Epithelial cell of proximal tubule (primary cell): ENCODE results near the gene PRDX3. TPM values are rescaled to one million over a fixed set of nuclear protein-coding genes. Genes with fewer than 3 reads are reported as not detected.

Experiments used
- DNase-seq: peaks from one replicate; pipeline ENCODE4 v3.0.0-alpha.2; 2011; ENCODE audit warnings: low read depth
- H3K4me3 ChIP-seq: 2 replicates; pipeline ENCODE4 v1.5.1; 2011; ENCODE audit warnings: low read depth, mild to moderate bottlenecking, low read length
- total RNA-seq: library from RNA; depleted of rRNA; stranded (reverse); fragments of >200 nt; gene quantifications from 2 replicates; pipeline ENCODE4 v1.2.3, GENCODE V29; 2015
- TF ChIP-seq, protein P1 (sequence below): conservative IDR thresholded peaks from 2 replicates; pipeline ENCODE4 v1.5.1; 2012; ENCODE audit warnings: low read depth, mild to moderate bottlenecking, low read length

The PRDX3 gene
- total RNA-seq, 1 donor from 2014 or later, result 267 TPM

DNA sequence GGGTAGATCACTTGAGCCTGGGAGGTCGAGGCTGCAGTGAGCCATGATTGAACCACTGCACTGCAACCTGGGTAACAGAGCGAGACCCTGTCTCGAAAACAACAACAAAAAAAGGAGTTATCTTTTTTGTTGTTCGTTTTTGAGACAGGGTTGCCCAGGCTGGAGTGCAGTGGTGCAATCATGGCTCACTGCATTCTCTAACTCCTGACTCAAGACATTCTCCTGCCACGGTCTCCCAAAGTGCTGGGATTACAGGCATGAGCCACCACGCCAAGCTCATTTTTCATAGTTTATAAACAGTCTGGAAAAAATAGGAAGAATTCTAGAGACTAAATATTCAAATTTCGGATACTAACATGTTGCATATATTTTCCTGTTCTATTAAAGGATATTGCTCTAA lies 42.5 kb downstream of the PRDX3 start:
- H3K4me3 ChIP-seq, result no peak overlapping the region
- no peak for DNase-seq
- TF ChIP-seq, protein P1, sequence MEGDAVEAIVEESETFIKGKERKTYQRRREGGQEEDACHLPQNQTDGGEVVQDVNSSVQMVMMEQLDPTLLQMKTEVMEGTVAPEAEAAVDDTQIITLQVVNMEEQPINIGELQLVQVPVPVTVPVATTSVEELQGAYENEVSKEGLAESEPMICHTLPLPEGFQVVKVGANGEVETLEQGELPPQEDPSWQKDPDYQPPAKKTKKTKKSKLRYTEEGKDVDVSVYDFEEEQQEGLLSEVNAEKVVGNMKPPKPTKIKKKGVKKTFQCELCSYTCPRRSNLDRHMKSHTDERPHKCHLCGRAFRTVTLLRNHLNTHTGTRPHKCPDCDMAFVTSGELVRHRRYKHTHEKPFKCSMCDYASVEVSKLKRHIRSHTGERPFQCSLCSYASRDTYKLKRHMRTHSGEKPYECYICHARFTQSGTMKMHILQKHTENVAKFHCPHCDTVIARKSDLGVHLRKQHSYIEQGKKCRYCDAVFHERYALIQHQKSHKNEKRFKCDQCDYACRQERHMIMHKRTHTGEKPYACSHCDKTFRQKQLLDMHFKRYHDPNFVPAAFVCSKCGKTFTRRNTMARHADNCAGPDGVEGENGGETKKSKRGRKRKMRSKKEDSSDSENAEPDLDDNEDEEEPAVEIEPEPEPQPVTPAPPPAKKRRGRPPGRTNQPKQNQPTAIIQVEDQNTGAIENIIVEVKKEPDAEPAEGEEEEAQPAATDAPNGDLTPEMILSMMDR, result no peak

DNA sequence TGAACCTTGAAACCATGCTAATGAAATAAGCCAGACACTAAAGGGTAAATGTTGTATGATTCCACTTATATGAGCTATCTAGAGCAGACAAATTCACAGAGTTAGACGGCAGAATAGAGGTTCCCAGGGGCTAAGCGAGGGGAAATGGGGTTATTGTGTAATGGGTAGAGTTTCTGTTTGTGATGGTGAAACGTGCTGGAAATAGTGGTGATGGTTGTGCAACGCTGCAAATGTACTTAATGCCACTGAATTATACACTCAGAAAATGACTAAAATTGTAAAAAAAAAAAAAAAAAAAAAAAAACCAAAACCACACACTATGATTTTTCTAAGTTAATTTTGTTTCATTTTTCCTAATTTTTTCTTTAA lies 43.1 kb downstream of the PRDX3 start:
- DNase-seq, result no peak
- TF ChIP-seq, protein P1, result no peak
- H3K4me3 ChIP-seq, result no peak overlapping the region

DNA sequence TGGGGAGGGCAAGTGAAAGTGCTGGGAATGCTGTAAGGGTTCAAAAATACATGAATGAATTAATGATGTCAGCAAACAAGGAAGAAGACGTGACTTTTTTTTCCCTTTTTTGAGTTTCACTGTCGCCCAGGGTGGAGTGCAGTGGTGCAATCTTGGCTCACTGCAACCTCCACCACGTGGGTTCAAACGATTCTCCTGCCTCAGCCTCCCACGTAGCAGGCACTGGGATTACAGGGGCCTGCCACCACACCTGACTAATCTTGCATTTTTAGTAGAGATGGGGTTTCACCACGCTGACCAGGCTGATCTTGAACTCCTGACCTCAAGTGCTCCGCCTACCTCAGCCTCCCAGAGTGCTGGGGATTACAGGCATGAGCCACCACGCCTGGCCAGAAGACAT lies 44.7 kb downstream of the PRDX3 start:
- H3K4me3 ChIP-seq, result no peak overlapping the region
- TF ChIP-seq, protein P1, result no peak
- DNase-seq, result no peak

DNA sequence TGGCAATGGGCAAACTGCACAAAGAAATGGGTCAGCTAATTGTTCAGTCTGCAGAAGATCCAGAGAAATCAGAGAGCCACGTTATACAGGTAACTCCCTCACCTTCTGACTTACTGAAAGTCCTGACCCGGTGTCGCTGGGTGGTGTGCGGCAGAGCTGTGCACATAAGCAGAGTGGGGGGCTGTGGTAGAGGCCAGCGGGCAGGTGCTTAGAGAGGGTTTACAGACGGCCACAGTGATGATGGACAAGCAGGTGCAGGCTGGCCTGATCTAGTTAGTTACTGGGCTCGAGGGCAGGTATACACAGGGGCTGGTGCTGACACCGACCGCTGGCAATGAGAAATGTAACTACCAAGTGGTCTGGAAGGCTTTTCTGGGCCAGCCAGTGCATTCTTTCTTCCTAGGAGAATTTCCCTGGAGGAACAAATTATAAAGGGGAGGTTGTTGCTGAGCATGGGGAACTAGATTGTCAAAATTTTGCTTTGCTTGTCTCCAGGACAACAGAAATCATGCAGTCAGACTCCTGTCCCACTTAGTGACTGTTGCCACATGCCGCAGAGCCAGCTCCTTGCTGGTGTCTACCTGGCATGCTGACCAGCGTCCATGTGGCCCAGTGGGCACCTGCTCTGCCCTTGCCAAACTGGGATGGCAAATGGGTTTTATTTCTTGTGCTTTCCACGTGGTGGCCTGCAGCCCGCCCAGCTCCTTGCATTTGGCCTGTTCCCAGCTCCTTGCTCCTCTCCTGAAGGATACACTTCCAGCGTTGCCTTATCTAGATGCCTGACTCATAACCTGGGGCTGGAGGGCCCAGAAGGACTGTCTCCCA lies 45.9 kb downstream of the PRDX3 start:
- H3K4me3 ChIP-seq, result no peak overlapping the region
- TF ChIP-seq, protein P1, result no peak
- DNase-seq, result no peak

DNA sequence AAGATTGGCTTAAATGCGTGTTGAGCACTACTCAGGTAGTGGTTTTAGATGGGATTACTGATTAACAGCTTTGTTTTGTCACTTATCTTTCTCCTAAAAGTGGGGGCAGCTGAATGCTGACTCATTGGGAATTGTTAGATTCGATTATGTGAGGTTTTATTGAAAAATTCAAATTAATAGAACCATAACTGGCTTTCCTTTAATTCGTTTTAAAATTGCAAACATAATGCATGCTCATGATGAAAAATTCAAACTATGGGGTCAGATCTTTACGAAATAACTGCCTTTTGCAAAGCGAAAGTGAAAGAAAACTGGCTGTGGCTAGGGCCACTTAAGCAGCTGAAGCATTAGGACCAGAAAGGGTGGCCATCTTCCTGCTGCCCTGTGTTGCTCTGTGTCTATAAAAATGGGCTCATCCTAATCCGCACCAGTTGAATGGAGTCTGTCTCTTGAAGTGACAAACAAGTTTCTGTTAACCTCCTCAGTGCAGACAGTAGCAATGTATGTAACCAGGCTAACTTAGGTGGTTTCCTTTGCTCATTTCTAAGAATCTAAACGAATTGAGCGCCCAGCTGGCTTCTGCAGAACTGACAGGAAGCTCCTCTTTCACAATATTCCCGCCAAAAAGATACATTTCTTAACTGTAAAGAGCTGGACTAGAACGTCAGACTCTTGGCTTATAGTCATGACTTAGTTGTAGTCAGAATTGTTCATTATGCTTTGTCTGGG lies 46.9 kb downstream of the PRDX3 start:
- TF ChIP-seq, protein P1, result no peak
- peak overlapping the region; percentile 26 for H3K4me3 ChIP-seq
- peak; percentile 10 for DNase-seq

DNA sequence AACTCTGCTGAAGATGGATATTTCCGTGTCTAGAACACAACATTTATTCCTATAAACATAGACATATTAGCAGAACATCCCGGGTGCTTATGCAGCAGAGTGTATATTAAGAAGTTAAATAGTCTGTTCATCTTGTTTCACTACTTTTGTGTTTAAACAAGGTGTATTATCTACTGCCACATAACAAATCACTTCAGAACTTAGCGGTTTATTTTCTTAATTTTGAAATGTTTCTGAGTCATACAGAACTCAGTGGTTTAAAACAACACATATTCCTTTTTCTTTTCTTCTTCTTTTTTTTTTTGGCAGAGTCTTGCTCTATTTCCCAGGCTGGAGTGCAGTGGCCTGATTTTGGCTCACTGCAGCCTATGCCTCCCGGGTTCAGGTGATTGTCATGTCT lies 48.9 kb downstream of the PRDX3 start:
- no peak for DNase-seq
- TF ChIP-seq, protein P1, result no peak

More for the DNA sequence above, 48.9 kb downstream of the PRDX3 start:
- H3K4me3 ChIP-seq, result no peak overlapping the region
